Stimulated activated CD4-positive, alpha-beta T cell treated with anti-CD3 and anti-CD28 coated beads, Interleukin-1b, Interleukin-23, amount 100 ng/mL, for 1 hour (primary cell): ENCODE measurements around the gene MEGF11.

ENCODE experiments used
- DNase-seq, 2 donors: peaks; one replicate each; pipeline ENCODE4 v3.0.0-alpha.2; 2020; ENCODE audit warnings: low read depth in 2 of 2

MEGF11 gene

GRCh38 chr15:66253418-66254088 is at the start of gene MEGF11:
TSS of gene MEGF11 (minus strand) at chr15:66253750. CDS start at chr15:66128403, 125,347 bp downstream.
- no peak for DNase-seq

DNA sequence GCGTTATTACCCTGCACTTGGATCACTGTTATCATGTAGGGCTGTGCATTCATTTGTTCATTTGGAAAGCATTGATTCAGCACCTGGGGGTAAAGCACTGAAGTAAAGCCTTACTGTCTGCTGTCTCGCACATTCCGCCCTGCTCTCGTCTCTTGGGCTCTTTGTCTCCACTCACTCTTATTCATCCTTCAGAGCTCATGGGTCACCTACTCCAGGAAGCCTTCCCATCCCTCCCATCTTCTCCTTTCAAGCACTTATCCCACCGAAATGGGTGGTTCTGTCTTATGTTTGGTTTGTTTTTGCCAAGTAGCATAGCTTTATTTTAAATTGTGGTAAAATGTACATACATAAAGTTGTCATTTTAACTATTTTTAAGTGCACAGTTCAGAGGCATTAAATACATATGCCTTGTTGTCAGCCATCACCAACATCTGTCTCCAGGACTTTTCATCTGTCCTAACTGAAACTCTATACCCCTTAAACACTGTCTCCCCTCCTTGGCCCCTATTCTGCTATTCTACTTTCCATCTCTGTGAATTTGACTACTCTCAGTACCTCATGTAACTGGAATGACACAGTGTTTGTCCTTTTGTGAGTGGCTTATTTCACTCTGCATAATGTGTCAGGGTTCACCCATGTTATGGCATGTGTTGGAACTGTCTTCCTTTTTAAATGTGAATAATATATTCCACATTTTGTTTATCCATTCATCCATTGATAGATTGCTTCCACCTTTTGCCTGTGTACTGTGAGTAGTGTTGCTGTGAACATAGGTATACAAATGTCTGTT is 49.1 kb upstream of the MEGF11 start:
- no peak for DNase-seq

DNA sequence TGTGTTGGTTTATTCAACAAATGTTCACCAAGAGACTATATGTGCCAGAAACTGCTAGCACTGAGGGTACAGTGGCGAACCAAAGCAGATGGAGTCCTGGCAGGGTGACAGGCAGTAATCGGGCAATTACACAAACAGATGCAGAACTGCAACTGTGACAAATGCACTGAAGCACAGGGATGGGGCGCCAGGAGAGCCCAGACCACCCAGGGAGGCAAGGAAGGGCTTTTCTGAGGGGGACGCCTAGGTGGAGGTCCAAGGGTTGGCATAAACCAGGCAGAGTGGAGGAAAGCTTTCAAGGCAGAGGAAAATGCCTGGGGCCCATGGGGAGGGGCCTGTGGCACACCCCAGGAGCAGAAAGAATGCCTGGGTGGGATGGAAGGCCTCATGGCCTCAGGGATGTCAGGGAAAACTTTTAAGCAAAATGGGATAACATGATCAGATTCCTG is 45.3 kb upstream of the MEGF11 start:
- no peak for DNase-seq

- DNase-seq = no peak
Observed at GRCh38 chr15:66296186-66296585, 42.6 kb upstream of the MEGF11 start.

DNA sequence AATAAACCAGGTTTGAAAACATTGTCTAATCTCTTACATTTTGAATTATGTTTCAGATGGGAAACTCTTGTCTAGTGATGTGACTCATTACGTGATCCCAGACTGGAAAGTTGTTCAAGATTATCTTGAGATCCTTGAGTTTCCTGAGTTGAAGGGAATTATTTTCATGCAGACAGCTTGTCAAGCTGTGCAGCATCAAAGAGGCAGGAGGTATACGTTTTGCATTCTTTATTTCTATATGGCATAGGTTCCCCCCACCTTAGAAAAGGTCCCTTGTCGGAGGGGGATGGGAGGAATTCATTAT is 41.3 kb upstream of the MEGF11 start:
- no peak for DNase-seq

DNA sequence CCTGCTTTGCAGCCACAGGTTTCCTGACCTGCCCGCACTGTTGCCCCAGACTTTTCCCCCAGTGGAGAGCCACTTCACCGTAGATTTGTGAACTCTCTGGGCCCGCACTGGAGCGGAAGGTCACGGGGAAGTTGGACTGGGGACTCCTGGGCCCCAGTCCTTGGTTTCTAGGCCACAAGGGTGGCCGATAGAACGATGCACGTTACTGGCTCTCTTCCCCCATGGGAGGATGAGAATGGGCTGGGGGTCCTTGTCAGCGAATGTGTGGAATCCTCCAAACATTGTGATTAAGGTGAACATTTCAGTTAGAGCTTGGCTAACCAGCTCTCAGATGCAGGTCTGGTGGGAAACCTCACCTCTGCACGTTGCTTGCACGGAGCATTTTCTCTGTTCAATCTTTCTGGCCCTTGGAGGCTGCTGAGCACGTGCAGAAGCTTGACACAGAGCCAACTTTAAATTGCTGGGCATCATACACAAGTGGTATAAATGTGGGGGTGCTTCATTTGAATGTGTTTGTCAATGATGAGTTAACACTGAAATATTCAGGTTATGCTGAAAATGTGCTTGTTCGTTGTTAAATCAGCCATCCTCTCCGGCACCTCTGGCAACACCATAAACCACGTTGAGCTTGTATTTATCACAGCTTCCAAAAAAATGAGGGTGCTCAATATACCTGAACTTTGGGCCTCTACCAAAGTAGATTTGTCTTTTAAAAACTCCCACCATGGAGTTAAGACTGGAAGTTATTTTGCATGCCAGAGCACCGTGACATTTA is 40.8 kb upstream of the MEGF11 start:
- peak in 1 of 2 donors; percentile 11 for DNase-seq

DNA sequence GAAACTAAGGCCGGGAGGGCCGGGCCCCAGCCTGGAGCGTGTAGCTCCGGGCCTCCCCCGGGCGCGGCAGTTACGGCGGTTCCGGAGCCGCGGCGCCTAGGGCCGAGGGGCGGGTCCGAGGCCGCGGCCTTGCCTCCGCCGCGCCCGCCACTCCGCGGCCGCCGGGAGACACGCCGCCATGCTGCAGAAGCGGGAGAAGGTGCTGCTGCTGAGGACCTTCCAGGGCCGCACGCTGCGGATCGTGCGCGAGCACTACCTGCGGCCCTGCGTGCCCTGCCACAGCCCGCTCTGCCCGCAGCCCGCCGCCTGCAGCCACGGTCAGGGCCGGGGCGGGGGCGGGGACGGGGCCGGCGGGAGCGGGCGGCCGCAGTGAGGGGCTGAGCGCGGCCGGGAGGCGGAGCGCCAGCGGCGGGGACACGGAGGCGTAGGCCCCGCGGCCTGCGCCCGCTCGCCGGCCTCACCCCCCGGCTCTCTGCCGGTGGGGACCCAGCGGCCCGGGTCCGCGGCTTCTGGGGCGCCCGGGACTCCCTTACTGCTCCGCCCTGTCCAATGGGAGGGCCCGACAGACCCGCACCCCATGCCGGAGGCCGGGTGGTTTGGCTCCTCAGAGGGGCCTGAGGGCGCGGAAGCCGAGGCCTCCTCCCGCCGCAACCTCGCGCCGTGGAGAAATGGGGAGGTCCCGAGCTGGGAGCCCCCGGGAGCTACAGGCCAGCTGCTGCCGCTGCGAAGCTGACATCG is 40.0 kb upstream of the MEGF11 start, which contains the start of gene DIS3L:
DIS3L (plus strand) TSS at position 150 of the 738 bp plus-strand sequence; CDS start at position 179, 29 bp downstream.
- peak; percentile 17 to 35 for DNase-seq

GRCh38 chr15:66292571-66293418 is 39.2 kb upstream of the MEGF11 start:
- no peak for DNase-seq

DNA sequence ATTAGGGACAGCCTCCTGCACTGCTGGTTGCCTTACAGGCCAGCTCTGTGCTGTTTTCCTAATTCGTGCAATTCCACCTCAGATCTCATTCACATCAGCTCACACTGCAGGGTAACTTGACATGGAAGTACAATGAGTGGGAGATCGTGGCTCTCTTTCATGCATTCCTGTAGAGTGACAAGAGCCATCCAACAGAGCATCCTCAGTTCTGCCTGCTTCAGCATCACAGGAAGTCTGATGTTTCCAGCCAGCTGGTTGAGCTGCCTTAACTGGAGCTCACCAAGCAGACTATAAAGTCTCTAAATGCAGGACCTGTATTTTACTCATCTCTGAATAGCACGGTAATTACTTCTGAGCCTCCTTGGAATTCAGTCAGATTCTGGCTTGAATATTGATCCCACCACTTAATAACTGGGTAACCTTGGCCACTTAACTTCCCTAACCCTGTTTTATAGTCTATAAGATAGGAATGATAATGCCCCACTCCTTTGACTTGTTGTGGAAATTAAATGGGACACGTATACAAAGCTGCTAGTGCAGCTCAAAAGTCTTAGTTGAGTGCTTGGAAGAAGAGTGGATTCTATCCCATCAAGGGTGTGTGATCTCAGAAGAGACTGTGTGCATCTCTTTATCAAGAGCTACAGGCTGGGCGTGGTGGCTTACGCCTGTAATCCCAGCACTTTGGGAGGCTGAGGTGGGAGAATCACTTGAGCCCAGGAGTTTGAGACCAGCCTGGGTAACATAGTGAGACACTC is 38.4 kb upstream of the MEGF11 start:
- DNase-seq = no peak

DNA sequence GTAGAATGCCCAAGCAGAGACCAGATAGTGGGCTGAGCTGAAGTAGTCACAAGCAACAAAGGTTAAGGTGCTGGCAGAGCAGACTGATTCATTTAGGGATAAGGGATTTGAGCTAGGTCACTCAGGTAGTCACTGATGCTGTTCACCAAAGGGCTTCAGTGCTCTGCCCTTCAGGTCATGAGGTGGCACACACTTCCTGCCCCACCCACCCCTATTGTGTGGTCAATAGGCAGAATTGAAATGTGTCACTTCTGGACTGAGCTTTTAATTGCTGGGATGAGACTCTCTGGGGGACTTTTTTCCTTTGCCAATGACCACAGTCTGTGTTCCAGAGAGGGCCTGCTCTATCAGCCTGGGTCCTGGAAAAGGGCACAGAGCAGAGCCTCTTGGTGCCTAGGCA is 37.0 kb upstream of the MEGF11 start:
- DNase-seq = no peak

DNA sequence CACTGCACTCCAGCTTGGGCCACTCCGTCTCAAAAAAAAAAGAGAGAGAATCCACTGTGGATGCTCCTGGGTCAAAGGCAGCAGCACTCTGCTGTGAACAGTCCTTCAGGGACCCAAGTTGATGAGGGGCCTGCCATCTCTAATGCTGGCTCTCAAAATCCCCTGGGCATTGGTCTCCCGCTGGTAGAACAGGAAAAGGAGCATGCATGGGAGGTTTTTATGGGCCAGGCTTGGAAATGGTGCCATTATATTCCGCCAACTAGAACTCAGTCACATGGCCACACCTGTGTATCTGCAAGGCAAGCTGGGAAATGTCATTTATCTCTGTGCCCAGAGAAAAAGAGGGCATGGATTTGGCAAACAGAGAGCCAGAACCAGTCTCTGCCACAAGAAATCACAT is 36.5 kb upstream of the MEGF11 start:
- no peak for DNase-seq

- no peak for DNase-seq
Observed at GRCh38 chr15:66288551-66289185, 35.1 kb upstream of the MEGF11 start.

- no peak for DNase-seq
Observed at GRCh38 chr15:66288093-66288492, 34.5 kb upstream of the MEGF11 start.

DNA sequence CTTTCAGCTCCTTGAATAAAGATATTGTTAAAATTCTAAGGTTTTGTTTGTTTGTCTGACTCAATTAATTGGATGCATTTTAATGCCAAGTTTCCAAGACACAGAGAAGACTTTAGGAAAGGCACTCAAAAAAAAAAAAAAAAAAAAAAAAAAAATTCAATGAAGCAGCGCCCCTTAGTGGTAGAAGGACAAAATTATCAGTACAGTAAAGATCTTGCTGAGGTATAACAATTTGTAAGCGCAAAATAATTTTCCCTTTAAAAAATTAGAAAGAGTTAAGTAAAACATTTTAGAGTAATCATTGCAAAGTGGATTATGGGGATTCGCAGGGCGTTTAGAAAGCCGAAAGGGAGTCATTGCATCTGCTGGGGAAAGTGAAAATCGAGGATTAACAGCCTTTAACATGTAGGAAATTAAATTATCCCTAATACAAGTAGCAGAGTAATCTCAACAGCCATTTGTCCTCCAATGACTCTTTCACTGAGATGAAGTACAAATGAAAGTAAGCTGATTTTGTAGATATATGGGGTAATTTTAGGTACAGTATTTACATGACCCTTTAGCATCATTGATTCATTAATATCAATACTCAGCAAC is 34.0 kb upstream of the MEGF11 start:
- no peak for DNase-seq

DNA sequence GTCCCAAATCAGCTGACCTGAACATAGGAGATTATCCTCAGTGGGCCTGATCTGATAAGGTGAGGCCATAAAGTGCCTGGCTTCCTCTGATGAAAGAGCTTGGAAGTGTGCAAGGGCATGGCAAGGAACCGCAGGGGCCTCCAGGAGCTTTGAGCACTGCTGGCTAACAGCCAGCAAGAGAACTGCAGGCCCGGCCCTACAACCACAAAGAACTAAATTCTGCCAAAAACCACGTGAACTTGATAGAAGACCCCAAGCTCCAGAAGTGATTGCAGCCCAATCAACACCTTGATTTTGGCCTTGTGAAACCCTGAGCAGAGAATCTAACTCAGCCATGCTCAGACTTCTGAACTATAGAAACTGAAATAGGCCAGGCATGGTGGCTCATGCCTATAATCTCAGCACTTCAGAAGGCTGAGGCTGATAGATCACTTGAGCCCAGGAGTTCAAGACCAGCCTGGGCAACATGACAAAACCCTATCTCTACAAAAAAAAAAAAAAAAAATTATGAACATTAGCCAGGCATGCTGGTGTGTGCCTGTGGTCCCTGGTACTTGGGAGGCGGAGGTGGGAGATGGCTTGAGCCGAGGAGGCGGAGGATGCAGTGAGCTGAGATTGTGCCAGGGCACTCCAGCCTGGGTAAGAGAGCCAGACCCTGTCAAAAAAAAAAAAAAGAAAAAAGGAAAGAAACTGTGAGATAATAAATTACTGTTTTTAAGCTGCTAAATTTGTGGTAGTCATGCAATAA is 32.2 kb upstream of the MEGF11 start:
- DNase-seq = no peak

DNA sequence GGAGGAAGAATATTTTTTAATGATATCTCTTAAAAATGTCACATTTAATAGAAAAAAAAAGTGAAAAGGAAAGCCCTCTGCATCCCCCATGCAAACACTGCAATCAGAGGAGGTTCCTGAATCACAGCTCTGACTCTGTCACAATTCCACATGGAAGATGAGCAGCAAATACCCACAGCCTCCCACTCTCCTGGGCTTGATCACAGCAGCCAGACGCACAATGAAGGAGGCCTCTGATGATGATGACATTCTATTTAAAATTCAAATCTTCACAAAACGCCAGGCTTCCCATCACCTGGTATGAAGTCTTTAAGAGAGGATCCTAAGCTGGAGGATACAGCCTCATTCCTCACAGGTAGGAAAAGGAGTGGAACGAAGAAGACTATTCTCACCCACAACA is 30.7 kb upstream of the MEGF11 start:
- DNase-seq = no peak

DNA sequence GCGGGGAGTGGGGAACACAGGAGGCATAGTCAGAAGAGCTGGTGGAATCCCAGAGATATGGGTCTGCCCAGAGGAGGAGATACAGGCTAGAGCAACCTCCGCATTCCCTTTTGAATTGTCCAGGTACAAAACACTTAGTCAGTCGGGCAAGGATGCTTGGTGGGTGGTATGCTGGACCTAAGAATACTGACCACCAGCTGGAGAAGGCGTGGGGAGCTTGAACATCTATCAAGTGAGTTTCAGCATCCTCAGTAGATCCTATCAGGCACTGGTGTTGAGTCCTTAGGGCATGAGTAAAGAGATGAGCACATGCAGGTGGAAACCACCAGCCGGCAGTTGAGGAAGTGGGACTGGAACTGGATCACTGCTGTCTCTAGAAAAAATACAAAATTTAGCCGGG is 25.1 kb upstream of the MEGF11 start:
- DNase-seq = no peak

- no peak for DNase-seq
Observed at GRCh38 chr15:66278056-66278455, 24.5 kb upstream of the MEGF11 start.

- DNase-seq = no peak
Observed at GRCh38 chr15:66276546-66276945, 23.0 kb upstream of the MEGF11 start.
